OCI-LY1 (cell line): ENCODE data around the gene EDEM1.

ENCODE experiments used
- H2AFZ ChIP-seq: fragments of 200-600 bp; sonication (generic), shearing (Covaris generic); 2 replicates; pipeline ENCODE4 v1.6.0; 2014; ENCODE audit warnings: antibody characterized with exemption, mild to moderate bottlenecking, low read length
- H3F3A ChIP-seq: fragments of 200-600 bp; sonication (generic), shearing (Covaris generic); 2 replicates; pipeline ENCODE4 v1.6.0; 2014; ENCODE audit warnings: mild to moderate bottlenecking, antibody characterized with exemption, low read length, moderate library complexity; ENCODE audit not compliant: insufficient read depth
- H3K27ac ChIP-seq: fragments of 200-600 bp; sonication (generic); 2 replicates; pipeline ENCODE4 v1.5.1; 2014; ENCODE audit warnings: low read length, mixed run types, mild to moderate bottlenecking, low read depth; ENCODE audit not compliant: poor library complexity, severe bottlenecking
- H3K27me3 ChIP-seq: fragments of 200-600 bp; sonication (generic); 2 replicates; pipeline ENCODE4 v1.6.0; 2014; ENCODE audit warnings: antibody characterized with exemption, mild to moderate bottlenecking, low read length, moderate library complexity; ENCODE audit not compliant: insufficient read depth
- H3K36me3 ChIP-seq: fragments of 200-600 bp; sonication (generic); 2 replicates; pipeline ENCODE4 v1.6.1; 2014; ENCODE audit warnings: mild to moderate bottlenecking, antibody characterized with exemption, low read length, moderate library complexity, mixed read lengths; ENCODE audit not compliant: insufficient read depth
- H3K4me1 ChIP-seq: fragments of 200-600 bp; sonication (generic); 2 replicates; pipeline ENCODE4 v1.5.1; 2014; ENCODE audit warnings: mild to moderate bottlenecking, low read length, moderate library complexity; ENCODE audit not compliant: insufficient read depth, severe bottlenecking
- H3K4me2 ChIP-seq: fragments of 200-600 bp; sonication (generic), shearing (Covaris generic); 2 replicates; pipeline ENCODE4 v1.6.1; 2014; ENCODE audit warnings: low read length
- H3K4me3 ChIP-seq: fragments of 200-600 bp; sonication (generic); 2 replicates; pipeline ENCODE4 v1.5.1; 2014; ENCODE audit warnings: low read length, low read depth, mild to moderate bottlenecking, mixed read lengths; ENCODE audit not compliant: poor library complexity, severe bottlenecking
- H3K79me2 ChIP-seq: fragments of 200-600 bp; shearing (Covaris generic); 2 replicates; pipeline ENCODE4 v1.6.1; 2016; ENCODE audit warnings: mixed run types, low read length, mixed read lengths; ENCODE audit not compliant: insufficient read depth
- H3K9ac ChIP-seq: fragments of 200-600 bp; sonication (generic), shearing (Covaris generic); 2 replicates; pipeline ENCODE4 v1.6.1; 2014; ENCODE audit warnings: mild to moderate bottlenecking, low read length, mixed read lengths
- H3K9me2 ChIP-seq: fragments of 200-600 bp; sonication (generic), shearing (Covaris generic); 2 replicates; pipeline ENCODE4 v1.6.1; 2014; ENCODE audit warnings: low read depth, mild to moderate bottlenecking, low read length, mixed read lengths
- H3K9me3 ChIP-seq: fragments of 200-600 bp; shearing (Covaris generic); 2 replicates; pipeline ENCODE4 v1.6.1; 2014; ENCODE audit warnings: low read length, mixed read lengths
- H4K20me1 ChIP-seq: fragments of 200-600 bp; sonication (generic), shearing (Covaris generic); 2 replicates; pipeline ENCODE4 v1.6.0; 2016; ENCODE audit warnings: mild to moderate bottlenecking, low read length; ENCODE audit not compliant: insufficient read depth
- CTCF ChIP-seq: fragments of 200-600 bp; sonication (generic), shearing (Covaris generic); IDR thresholded peaks from 2 replicates; pipeline ENCODE4 v1.5.1; 2017; ENCODE audit warnings: mild to moderate bottlenecking, antibody characterized with exemption, low read length, moderate library complexity, mixed read lengths
- EZH2 ChIP-seq: fragments of 200-600 bp; sonication (generic), shearing (Covaris generic); IDR thresholded peaks from 2 replicates; pipeline ENCODE4 v1.8.0; 2017; ENCODE audit warnings: borderline replicate concordance, mixed run types, mild to moderate bottlenecking, antibody characterized with exemption, low read length, moderate library complexity, mixed read lengths

EDEM1 gene

DNA sequence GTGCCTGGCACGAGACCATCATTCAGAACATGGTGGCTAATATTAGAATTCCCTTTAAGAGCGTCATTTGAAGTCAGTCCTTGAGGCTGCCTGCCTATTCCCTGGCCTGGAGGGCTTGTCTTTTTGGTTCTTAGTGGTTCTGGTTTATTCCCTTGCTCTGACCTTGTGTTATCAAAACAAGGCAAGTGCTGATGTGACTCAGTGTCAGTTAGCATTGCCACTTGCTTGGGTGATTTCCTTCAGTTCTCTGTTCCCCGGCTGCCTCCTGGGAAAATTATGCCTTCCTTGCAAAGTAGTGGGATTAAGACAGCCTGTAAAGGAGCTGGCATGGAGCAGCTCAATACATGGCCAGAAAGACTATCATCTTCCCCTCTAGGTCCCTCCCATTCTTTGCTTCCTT lies 64.6 kb downstream of the EDEM1 start:
- no peak overlapping the region for H3K4me3 ChIP-seq
- no peaks in the 10 kb centered on the region for H3F3A ChIP-seq
- H3K27ac ChIP-seq, result no peak overlapping the region
- H3K79me2 ChIP-seq, result no peaks in the 10 kb centered on the region
- no peaks in the 10 kb centered on the region for H3K4me1 ChIP-seq
- H3K9me3 ChIP-seq, result no peaks in the 10 kb centered on the region
- H3K4me2 ChIP-seq, result no peak overlapping the region
- TF ChIP-seq CTCF (no peak), EZH2 (no peak)
- H2AFZ ChIP-seq, result no peak overlapping the region
- no peak overlapping the region for H3K9ac ChIP-seq
- H3K9me2 ChIP-seq, result no peaks in the 10 kb centered on the region
- peaks cover 6% of the 10 kb centered on the region; the same call in 1 of the 2 replicates for H3K27me3 ChIP-seq
- no peaks in the 10 kb centered on the region for H3K36me3 ChIP-seq
- no peaks in the 10 kb centered on the region for H4K20me1 ChIP-seq

GRCh38 chr3:5254281-5255048 lies 67.0 kb downstream of the EDEM1 start:
- Histone ChIP-seq H2AFZ (no peak overlapping the region), H3K4me2 (no peak overlapping the region), H3K27ac (no peak overlapping the region), H3K9me3 (no peaks in the 10 kb centered on the region), H3K4me1 (no peaks in the 10 kb centered on the region), H3K4me3 (no peak overlapping the region), H3K79me2 (no peaks in the 10 kb centered on the region), H3K36me3 (no peaks in the 10 kb centered on the region), H3F3A (no peaks in the 10 kb centered on the region), H3K9ac (no peak overlapping the region), H3K27me3 (peaks cover 6% of the 10 kb centered on the region; the same call in 1 of the 2 replicates), H4K20me1 (no peaks in the 10 kb centered on the region), H3K9me2 (no peaks in the 10 kb centered on the region)
- TF ChIP-seq EZH2 (no peak), CTCF (no peak)

GRCh38 chr3:5255404-5256344 lies 68.2 kb downstream of the EDEM1 start:
- Histone ChIP-seq H3K4me2 (no peak overlapping the region), H3K27ac (no peak overlapping the region), H3K4me1 (no peaks in the 10 kb centered on the region), H3K4me3 (no peak overlapping the region), H4K20me1 (no peaks in the 10 kb centered on the region), H3K79me2 (no peaks in the 10 kb centered on the region), H3K27me3 (peaks cover 6% of the 10 kb centered on the region; the same call in 1 of the 2 replicates), H3K9ac (no peak overlapping the region), H3K9me2 (no peaks in the 10 kb centered on the region), H3F3A (no peaks in the 10 kb centered on the region), H2AFZ (no peak overlapping the region), H3K36me3 (no peaks in the 10 kb centered on the region), H3K9me3 (no peaks in the 10 kb centered on the region)
- no peak for TF ChIP-seq CTCF
- no peak for TF ChIP-seq EZH2
